NOMO-1 treated with dmso at 0.1 percent for 144 hours (cell line): Measurements from ENCODE around the gene HDGF.
A peak's percentile ranks its signal among the peaks of the same experiment; 100 is the strongest.

Source experiments
- DNase-seq: peaks from one replicate; lab custom pipeline; 2025; ENCODE audit not compliant: unreplicated experiment; lab: John Stamatoyannopoulos, UW

HDGF gene

DNA sequence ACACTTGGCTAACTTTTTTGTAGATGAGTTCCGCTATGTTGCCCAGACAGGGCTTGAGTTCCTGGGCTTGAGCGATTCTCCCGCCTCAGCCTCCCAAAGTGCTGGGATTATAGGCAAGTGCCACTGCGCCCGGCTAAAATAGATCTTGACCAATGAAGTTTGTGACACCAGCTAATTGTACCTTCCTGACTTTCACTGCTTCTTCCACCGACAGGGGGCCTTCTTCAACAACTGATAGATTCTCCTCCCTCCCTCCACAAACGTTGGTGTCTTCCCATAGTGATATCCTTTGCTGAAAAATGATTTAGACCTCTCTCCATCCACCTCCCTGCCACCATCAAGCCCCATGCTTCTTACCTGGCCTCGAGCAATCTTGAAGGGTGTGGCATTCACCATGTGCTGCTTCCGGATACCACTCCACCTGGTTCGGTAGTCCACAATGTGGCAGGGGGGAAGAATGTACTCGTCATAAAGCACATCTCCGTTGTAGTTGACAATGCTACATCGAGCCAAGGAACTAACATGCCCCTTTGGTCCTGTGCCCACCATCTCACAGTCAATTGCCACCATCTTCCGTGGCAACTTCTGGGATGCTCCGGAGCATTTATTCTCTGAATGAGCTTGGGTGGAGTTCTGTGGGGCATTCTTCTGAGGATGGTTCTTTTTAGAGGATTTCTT, 24.8 kb downstream of the HDGF start:
- DNase-seq = peak; percentile 60

DNA sequence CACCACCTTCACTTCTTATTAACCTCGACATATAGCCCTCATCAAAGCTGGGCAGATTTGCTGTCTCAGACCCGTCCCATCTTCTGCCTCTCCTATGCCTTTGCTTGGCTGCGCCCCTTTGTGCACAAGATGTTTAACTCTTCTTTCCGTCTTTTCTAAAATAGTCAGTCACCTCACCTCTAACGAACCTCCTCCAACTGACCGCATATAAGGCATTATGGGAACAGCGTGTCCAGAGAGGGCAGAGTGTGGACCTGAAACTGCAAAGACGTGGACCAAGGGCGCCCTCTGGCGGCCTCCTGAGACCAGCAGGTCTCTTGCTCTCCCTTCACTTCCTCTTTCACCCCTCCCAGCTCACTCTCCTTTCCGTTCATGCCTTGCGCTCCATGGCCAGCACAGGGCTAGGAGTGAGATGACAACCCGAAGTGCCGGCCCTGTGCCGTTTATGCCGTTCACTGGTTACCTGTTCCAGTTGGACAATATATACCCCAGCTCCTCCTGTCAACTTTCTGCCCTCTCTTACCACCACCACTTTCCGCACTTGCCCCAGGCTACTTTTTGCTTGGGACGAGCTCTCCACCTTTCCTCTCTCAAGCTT, 25.7 kb downstream of the HDGF start:
- DNase-seq = peak; percentile 94

DNA sequence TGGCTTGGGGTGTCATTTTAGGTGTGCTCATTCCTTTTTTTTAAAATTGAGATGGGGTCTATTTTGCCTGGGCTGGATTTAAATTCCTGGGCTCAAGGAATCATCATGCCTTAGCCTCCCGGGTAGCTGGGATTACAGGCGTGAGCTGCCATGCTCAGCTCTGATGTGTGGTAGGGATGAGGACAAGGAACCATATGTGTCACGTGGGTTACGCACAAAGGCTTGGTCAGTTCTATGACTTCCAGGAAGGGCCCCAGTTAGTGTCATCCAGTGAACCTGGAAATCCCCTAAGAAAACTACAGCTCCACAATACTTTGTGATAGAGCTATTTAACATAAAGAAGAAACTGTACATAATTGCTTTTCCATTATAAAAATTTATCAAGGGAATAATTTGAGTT, 29.9 kb downstream of the HDGF start:
- no peak for DNase-seq

DNA sequence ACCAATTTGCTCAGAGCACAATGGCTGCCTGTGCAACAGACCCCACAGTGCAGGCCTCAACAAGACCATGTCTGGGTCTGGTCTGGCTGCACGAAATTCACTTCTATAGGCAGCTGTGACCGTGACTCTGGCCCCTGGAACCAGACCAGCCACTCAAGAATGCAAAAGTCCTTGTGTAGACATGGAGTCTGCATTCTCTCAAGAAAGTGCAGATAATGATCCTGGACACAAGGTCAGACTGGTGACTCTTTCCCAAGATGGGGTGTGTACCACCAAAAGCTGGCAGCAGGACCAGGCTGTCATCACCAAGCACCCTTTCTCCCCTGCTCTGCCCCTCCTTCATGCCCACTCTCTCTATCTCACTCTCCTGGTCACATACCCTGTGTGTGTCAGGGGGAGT, 30.3 kb downstream of the HDGF start:
- no peak for DNase-seq

DNA sequence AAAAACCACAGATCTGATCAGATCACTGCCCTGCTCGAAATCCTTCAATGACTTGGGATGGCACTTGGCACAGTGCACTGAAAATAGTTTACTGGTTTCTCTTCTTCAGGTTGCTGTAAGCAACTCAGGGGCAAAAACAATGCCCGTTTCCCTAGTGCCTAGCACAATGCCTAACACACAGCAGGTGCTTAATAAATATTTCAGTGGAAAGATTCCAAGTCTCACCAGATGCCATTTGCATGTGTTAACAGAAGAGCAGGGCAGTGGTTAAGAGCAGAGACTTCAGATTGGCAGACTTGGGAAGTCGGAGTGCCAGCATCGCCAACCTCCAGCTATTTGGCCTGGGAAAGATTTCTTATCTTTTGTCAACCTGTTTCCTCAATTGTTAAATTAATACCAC, 34.1 kb downstream of the HDGF start:
- DNase-seq = no peak

DNA sequence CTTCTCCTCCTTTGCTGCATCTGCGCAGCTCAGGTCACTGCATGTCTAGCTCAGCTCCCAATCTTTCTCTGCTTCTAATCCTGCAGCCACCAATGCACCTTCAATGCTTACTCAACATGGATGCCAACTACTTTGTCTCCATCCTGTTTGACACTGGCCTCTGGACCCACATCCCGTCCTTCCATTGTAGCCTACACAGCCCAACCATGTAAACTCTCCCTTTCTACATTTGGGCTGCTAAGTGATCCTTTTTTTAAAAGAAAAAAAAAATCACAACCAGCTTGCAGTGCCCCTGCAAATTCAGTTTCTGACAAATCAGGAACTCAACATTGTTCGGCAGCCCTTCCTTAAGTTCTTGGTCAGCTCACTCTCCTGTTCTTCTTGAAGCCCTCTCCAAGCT, 36.6 kb downstream of the HDGF start:
- DNase-seq = no peak

DNA sequence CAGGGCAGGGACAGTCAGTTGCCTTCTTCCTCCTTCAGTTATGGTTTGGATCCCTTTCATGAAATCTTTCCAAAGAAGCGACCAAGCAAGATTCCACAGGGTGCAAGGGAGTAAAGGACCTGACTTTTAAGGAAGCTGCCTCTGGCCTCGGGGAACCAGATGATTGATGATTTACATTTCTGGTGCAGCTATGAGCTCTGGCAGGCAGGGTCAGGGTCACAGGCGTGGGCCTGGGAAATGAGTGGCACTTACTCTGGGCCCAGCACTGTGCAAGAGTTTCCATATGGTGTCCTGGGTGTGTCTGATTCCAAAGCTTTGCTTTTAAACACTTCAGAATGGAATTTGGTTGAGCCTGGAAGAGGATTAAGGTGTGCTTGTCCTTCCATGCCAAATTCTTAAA, 38.8 kb downstream of the HDGF start:
- DNase-seq = no peak

DNA sequence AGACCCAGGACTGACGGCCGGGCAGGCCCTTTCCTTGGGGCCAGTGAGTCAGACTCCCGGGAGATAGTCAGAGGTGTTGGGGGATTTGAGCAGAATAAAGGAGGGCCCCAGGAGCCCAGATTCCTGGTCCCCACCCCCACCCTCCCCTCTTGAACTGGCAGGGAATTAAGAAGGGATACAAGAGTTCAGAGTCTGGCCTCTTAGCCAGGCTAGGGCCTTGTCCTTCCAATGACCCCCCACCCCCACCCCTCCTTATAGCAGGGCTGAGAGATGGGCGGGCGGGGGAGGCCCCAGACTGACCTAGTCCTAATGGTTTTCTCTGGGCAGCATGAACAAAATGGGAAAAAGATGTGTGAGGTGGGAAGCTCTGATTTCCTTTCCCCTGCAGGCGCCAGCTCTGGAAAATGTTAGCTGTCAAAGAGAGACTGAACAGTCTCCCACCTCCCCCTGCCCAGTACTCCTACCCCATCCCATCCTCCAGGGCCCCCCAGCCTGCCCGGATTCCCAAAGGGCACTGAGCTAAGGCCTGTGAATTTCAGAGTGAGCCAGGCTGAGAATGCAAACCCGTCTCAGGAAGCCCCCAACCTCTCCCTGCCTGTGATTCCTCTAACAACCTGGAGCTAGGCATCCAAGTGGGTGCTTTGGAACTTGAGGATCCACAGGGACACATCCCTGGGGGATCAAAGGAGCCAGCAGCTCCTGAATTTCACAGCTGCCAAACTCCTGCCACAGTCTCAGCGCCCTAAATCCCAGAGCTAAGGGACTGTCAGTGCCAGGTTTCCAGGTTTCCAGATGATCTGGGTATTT, 40.3 kb downstream of the HDGF start:
- no peak for DNase-seq

DNA sequence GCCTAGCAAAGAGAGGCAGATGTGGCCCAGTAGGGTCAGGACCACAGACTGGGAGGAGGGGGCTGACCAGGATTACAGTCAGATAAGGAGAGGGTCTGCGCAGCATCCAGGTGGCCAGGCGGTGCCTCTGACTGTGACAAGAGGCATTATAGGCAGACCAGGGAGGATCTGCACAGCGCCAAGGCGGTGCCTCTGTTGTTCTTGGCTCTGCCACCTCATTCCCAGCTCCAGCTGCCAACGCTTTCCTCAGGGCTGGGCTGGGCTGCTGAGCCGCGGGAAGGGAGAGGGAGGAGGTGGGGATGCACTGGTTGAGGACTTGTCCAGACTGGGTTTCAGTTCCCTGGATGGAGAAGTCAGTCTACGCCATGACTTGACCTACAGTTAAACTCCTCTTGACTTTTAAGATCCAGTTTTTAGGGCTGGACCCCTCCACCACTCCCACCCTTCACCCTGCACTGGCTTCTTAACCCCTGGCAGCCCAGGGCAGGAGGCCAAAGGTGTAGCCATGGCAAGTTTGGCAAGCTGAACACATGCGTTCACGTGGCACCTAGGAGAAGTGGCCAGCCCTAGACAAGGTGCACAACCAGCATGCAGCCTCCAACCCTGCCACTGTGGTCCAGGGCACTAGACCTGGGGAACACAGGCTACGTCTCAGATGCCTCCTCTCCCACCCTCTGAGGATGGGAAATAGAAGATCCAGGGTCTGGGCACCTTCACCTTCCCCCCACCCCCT, 41.6 kb downstream of the HDGF start:
- no peak for DNase-seq

DNA sequence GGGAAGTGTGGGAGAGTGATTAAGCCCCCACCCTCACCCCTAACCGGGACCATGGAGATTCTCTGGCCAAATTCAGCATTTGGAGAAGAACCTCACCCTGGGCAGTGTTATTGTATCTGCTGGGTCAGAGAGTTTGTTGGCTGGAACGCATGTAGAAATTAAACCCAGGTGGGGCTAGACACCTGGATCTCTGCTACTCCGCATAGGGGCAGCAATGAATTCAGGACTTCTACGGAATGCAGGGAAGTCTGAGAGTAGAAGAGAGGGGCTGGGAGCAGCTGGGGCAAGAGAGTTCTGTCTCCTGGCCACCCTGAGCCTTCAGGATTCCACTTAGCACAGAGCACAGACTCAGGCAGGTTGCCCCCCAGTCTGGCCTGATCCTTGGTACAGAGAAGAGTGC, 42.4 kb downstream of the HDGF start:
- DNase-seq = no peak

DNA sequence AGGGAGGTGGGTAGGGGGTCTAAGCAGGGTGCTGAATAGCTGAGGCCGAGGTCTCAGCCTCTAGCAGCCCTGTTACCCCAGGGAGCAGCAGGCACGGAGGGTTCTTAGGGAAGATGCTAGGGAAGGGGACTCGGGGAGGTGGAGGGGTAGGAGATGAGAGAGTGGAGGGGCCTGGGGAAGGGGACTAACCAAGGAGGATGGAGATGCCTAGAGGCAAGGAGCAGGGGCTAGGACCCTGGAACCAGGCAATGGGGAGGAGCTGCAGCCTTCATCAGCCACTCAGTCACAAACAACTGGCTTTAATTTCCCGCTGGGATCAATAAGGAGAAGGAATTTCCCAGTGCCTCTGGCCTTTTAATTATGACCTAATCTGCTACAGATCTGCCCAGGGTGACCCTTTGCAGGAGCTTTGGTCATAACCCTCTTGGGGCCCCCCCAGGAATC, 43.2 kb downstream of the HDGF start:
- no peak for DNase-seq

DNA sequence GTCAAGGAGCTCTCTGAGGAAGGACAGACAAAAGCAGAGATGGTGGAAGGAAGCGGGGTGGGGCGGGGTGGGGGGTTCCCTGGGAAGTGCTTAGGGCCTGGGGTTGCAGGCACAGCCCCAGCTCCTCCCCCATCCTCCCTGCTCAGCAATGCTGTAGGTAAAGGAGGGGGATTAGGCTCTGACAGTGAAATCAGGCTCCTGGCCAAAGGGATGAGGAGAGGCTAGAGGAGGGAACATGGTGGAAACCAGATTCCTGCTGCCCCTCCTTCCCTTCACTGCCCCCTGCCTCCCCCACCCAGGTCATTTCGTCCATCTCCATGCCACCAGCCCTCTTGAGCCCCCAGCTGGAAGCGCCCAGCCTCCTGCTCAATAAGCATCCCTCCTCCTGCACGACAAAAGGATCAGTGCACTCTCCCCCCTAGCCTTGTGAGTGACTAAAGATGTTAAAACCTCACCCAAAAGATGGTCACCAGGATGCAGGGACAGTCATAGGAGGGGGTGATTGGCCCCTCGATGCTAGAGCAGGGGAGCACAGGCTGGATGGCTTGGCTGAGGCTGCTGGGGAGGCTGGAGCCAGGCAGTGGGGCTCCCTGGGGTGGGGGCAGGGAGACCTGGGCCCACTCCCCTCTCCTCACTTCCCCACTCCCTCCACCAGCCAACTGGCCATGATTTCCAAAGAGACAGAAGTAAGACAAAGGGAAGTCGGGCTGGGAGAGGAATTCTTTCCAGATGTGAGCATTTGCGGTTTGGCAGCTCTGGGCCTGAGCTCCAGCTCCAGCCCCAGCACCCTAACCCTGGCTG, 43.9 kb downstream of the HDGF start:
- DNase-seq = no peak

DNA sequence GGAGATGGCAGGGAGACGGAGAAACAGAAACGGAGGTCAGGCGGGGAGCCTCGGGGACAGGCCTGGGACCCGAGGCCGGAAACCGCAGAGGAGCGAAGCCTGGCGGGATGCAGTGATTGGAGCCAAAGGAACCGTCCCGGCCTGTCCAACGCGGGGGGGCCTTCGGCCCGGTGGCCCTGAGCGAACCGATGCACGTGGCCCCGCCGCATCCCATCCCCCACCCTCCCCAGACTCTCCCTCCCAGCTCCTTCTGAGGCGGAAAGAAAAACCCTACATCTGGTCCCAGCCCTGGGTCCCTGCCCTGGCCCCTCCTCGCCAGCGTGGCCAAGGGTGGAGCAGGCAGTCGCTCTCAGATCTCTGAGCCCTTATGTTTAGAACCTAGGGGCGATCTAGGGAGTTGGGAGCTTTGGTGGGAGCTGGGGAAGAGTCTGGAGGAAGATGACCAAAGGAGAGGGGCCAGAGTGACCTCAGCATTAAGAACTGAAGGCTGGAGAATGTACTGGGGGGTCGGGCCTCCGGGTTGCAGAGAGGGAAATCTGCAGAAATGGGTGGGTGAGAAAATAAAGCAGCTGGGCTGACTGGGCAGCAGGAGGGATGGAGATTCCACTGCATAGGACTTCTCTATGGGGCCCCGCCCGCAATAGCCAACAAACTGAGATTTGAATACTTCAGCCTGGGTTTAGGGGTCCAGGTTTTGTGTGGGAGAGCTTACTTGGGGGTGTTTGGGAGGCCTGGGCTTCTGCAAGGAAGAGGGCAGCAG, 44.6 kb downstream of the HDGF start:
- DNase-seq = no peak

DNA sequence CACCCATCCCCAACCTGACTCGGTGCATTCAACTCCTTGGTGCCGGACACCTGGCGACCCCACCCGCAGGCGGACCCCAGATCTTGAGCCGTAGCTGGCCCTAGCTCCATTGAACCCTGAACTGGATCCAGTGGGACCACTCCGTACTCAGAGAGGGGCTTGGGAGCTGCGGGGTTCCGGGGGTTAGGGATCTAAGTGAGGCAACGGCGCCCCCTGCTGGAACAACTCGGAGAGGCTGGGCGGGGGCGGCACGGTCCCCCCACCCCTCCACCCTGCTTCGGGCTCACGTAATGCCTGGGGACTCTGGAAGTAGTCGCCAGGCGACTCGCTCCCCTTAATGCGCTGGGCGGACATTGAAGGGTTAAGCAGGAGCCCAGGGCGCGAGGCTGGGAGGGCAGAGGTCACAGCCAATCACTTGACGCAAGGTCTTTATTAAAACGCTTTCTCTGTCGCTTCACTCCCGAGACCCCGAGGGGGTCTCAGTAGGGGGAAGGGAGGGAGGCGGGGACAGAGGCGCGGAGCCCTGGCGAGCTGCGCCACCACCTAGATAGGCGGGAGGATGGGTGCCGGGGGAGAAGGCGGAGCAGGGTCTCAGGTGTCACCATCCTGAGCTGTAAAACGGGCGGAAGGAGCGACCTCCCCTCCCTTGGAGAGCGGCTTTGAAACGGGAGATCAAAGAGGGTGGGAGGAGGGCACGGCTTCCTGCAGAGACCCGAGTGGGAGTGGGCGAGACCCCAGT, 45.4 kb downstream of the HDGF start:
- no peak for DNase-seq

DNA sequence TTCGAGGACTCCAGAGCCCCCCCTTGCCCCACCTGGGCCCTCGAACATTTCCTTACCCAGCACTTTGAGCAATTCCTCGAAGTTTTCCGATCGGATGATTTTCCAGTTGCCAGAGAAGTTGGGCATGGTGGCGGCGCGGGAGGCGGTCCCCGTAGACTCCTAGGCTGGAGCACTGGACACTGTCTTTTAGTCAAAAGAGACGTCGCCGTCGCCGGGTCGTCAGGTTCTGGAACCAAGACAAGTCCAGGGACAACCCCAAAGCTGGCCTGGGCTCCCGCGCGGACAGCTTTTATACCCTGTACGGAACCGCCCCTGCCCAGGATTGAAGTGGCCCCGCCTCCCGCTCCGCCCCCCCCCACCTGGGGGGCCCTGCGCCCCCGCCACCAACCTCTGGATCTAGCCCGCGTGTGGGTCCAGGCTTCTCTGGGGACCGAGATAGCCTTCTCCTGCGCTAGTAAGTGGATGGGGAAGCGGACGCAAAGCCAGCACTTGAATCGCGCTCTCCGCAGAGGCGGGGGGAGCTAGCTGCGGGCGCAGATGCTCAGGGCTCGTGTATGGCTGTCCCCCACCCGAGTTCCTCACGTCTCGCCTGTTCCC, 46.1 kb downstream of the HDGF start, which contains the start of gene CRABP2:
CRABP2 (minus strand) TSS at position 263 of the 597 bp plus-strand sequence; CDS start at position 126, 137 bp downstream.
- no peak for DNase-seq

DNA sequence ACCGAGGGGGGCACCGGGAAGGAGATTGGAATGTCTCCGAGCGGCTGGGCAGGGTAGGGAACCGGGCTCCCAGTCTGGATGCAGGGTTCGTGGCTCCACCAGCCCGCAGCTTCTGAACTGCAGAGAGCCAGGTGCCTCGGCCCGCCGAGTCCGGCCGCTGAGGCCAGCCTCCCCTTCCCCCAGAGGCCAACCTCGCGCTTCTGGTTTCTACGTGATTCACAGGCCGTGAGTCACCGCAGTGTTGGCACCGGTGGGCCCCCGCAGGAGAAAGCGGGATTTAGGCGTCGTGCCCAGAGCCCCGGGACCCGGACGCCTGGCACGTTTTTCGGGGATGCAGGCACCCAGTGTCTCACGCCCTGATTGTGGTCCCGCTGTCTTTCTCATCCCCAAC, 46.5 kb downstream of the HDGF start:
- DNase-seq = no peak

DNA sequence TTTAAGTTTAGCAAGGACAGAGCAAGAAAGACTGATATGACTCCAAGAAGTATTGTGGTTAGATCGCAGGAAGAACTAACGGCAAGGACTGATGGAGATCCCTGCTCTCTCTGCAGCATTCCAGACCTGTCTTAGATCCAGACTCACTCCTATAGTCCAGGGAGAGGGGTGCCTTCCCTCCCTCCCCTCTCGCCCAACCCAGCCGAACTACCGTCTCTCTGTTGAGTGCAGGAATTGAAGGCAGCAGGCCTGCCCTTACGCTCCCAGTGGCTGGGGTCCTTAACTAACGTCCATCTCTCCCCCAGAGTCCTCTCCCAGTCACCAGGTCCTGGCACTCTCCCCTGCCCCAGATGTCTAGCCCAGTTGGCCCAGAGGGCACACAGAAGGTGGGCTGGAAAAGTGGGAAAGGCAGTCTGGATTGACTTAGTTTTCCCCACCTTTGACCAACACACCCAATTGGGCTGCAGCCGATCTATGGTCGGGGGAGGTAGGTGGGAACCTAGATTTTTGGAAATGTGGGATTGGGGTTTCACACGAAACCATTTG, 47.2 kb downstream of the HDGF start:
- no peak for DNase-seq

DNA sequence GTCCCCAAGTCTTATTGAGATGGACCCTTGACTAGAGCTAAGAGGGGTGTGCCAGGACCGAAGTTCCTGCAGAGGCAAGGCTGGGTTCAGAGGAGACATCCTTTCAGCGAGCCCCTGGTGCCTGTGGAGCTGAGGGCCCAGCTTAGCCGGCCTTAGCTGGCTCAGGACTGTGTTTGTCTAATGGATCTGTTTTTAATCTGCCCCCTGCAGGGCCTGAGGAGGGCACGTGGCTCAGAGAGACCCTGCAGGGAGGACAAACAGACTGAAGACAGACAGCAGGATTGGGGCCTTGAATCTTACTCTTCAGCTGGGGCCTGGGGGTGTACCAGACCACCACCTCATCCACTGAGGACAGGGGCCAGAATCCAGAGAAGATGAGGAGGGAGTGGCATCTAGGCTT, 47.7 kb downstream of the HDGF start:
- DNase-seq = no peak

DNA sequence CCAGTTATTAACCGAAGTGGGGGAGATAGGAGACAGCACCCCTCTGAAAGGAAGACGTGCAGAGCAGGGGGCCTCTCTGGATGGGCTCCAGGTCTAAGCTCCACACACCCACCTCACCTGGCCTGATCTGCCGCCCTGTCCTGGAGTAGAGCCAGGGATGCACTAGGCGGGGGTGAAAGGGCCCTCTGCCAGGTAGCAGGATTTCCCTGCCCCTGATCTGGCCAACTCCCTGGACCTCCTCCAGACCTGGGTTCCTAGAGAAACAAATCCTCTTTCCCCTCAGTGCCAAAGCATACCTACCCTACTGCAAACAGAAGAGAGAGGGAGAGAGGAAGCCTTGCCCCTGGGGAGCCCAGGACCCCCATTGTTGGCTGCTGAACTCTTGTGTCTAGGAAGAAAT, 48.1 kb downstream of the HDGF start:
- no peak for DNase-seq
